GM18520 (cell line): ENCODE results near the gene UBAP2.
A peak's percentile ranks its signal among the peaks of the same experiment; 100 is the strongest.

Experiments used
- ATAC-seq: cut with Tn5 transposase; IDR thresholded peaks from one replicate; pipeline ENCODE4 v1.9.1; 2021; ENCODE audit not compliant: unreplicated experiment

The UBAP2 gene

GRCh38 chr9:34048727-34049629, at the start of gene UBAP2:
UBAP2 (minus strand) TSS chr9:34048887; CDS start chr9:34017148, 31,739 bp downstream.
- peak; percentile 76 for ATAC-seq

GRCh38 chr9:34098307-34098706, 49.6 kb upstream of the UBAP2 start:
- ATAC-seq: no peak

- no peak for ATAC-seq
Measured at GRCh38 chr9:34097865-34098264, 49.2 kb upstream of the UBAP2 start.

- ATAC-seq: no peak
Measured at GRCh38 chr9:34096751-34097150, 48.1 kb upstream of the UBAP2 start.

GRCh38 chr9:34093578-34093977, 44.9 kb upstream of the UBAP2 start:
- ATAC-seq: no peak

GRCh38 chr9:34089311-34089710, 40.6 kb upstream of the UBAP2 start:
- no peak for ATAC-seq

- no peak for ATAC-seq
Measured at GRCh38 chr9:34087370-34087769, 38.7 kb upstream of the UBAP2 start.

- no peak for ATAC-seq
Measured at GRCh38 chr9:34086864-34087263, 38.2 kb upstream of the UBAP2 start.

- ATAC-seq: no peak
Measured at GRCh38 chr9:34085581-34086500, 37.2 kb upstream of the UBAP2 start.

GRCh38 chr9:34084562-34084961, 35.9 kb upstream of the UBAP2 start:
- no peak for ATAC-seq

GRCh38 chr9:34079181-34079580, 30.5 kb upstream of the UBAP2 start:
- no peak for ATAC-seq

GRCh38 chr9:34072868-34073590, 24.3 kb upstream of the UBAP2 start:
- ATAC-seq: no peak

GRCh38 chr9:34072410-34072809, 23.7 kb upstream of the UBAP2 start:
- ATAC-seq: no peak

- no peak for ATAC-seq
Measured at GRCh38 chr9:34070606-34071324, 22.1 kb upstream of the UBAP2 start.

- no peak for ATAC-seq
Measured at GRCh38 chr9:34069831-34070230, 21.1 kb upstream of the UBAP2 start.

GRCh38 chr9:34065541-34065940, 16.9 kb upstream of the UBAP2 start:
- ATAC-seq: no peak

- no peak for ATAC-seq
Measured at GRCh38 chr9:34059954-34060353, 11.3 kb upstream of the UBAP2 start.

- ATAC-seq: no peak
Measured at GRCh38 chr9:34059281-34059680, 10.6 kb upstream of the UBAP2 start.

- no peak for ATAC-seq
Measured at GRCh38 chr9:34049630-34050384, 1.1 kb upstream of the UBAP2 start.
